Astrocyte of the cerebellum (primary cell): ENCODE data around the gene AGRP.

Experiments
- DNase-seq: peaks from one replicate; pipeline ENCODE4 v3.0.0-alpha.2; 2011; ENCODE audit warnings: low read depth
- H3K4me3 ChIP-seq: 2 replicates; pipeline ENCODE4 v1.5.1; 2011; ENCODE audit warnings: mild to moderate bottlenecking, low read depth, low read length, moderate library complexity
- CTCF ChIP-seq: IDR thresholded peaks from 2 replicates; pipeline ENCODE4 v1.5.1; 2012; ENCODE audit warnings: low read length, low read depth, moderate library complexity, mild to moderate bottlenecking; ENCODE audit errors: missing control alignments
- in situ Hi-C: cut with HindIII; loops from 2 replicates; pipeline ENCODE4 v1.10.0; 2017; ENCODE audit warnings: low sequenced_read_pairs

The AGRP gene

DNA sequence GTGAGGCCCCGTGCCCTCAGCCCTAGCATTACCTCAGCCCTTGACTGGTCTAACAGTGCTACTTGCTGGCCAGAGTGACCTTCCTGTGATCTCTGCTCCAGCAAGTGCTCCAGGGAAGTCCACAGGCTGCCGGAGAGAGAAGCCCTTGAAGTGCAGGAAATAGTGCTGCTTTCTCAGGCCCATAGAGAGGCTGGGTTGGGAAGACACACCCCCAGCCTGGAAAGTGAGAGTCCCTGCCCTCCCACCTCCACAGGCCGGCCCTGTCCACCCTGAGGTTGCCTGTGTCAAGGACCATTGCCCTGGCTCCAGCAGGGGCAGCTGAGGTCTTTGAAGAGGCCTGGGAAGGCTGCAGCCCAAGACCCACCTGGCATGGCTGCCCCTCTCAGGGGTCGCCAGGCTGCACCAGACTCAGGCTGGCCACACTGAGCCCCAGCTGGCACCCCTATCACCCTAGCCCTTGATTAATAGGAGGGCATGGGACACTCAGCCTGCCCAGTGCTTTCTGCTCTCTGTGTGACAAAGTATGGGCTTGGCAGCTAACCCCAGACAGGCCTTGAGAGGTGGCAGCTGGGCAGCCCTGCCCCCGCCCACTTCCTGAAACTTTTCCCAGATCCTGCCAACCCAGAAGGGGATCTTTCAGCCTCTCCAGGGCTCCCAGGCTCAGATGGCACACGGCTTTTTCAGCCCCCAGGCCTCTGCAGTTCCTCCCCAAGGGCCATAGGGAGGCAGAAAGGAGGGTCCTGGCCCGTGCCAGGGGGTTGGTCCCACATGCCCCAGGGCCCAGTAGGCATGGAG lies 24.1 kb downstream of the AGRP start:
- H3K4me3 ChIP-seq, result no peak overlapping the region
- no peak for TF ChIP-seq CTCF
- in situ Hi-C loops, result no loop called here
- no peak for DNase-seq

GRCh38 chr16:67458121-67458641 lies 25.2 kb downstream of the AGRP start:
- no peak for TF ChIP-seq CTCF
- no peak for DNase-seq
- H3K4me3 ChIP-seq, result no peak overlapping the region
- in situ Hi-C loops, result no loop called here

DNA sequence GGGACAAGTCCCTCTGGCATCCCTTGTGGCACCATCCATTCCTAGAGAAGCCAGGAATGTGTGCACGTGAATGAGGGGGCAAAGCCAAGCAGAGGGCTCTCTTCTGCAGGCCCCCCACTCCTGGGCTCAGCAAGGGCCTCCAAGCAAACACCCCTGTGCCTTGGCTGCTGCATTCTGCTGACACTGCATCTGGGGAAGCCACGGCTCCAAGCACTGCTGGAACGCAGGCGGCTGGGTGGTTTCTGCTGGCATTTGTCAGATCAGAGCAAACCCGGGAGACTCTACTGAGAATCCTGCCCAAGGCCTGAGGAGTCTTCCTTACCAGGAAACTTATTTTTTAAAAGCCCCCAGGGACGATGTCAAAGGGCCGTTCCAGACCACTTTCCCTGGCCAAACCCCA lies 25.7 kb downstream of the AGRP start:
- no peak for TF ChIP-seq CTCF
- in situ Hi-C loops, result no loop called here
- H3K4me3 ChIP-seq, result no peak overlapping the region
- no peak for DNase-seq

DNA sequence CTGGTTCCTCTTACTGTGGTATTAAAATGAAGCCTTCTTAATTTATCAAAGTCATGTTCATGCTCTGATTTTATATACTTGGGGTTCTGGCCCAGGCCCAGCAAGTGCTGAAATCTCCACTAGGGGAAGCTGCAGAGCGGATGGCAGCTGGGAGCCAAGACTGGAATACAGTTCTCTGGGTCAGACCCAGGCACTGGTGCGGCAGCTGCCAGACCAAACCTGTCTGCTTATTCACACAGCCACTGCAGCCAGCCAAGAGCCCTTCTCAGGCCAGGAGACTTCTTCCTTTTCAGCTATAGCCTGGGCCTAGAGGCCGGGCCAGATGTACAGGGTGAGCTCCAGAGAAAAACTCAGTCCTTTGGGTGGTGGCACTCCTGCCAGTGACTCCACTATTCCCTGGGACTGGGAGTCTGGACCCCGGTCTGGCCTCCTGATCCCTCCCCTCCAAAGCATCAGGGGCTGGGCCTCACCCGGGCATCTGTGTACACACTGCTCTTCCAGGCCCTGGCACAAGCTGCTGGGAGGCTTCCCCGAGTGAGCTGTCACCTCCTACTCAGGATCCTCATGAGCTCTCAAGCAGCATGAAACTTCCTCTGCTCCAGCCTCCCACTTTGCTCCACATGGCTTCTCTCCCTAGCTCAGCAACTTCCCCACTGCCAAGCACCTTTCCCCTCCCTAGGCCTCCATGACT lies 26.8 kb downstream of the AGRP start:
- peak; percentile 65 for TF ChIP-seq CTCF
- peak; percentile 22 for DNase-seq
- in situ Hi-C loops, result no loop called here
- H3K4me3 ChIP-seq, result no peak overlapping the region

DNA sequence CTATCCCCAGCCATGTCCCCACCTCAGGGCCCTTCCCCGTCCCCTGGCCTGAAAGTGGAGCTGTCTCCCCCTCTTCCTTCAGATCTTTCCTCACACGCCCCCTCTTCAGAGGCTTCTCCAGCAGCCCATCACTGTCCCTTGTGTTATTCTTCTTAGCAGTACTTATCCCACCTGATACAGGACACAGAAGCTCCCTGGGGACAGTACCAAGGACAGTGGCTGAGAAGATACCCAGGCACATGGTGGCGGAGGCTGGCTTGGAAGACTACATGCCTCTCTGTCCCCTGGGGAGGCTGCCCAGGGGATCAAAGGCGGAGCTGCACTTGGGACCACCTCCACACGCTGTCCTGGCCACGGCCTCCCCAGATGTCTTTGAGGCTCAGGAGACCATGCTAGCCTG lies 28.5 kb downstream of the AGRP start:
- DNase-seq, result no peak
- H3K4me3 ChIP-seq, result no peak overlapping the region
- no peak for TF ChIP-seq CTCF
- in situ Hi-C loops, result no loop called here

GRCh38 chr16:67454104-67454503 lies 29.2 kb downstream of the AGRP start:
- H3K4me3 ChIP-seq, result no peak overlapping the region
- no peak for DNase-seq
- no peak for TF ChIP-seq CTCF
- in situ Hi-C loops, result no loop called here
